HG03175 (cell line): ENCODE data around the gene PRICKLE2.

Experiments used
- ATAC-seq: cut with Tn5 transposase; IDR thresholded peaks from one replicate; pipeline ENCODE4 v1.9.1; 2021; ENCODE audit warnings: mild to moderate bottlenecking, moderate library complexity; ENCODE audit not compliant: unreplicated experiment

Gene PRICKLE2

DNA sequence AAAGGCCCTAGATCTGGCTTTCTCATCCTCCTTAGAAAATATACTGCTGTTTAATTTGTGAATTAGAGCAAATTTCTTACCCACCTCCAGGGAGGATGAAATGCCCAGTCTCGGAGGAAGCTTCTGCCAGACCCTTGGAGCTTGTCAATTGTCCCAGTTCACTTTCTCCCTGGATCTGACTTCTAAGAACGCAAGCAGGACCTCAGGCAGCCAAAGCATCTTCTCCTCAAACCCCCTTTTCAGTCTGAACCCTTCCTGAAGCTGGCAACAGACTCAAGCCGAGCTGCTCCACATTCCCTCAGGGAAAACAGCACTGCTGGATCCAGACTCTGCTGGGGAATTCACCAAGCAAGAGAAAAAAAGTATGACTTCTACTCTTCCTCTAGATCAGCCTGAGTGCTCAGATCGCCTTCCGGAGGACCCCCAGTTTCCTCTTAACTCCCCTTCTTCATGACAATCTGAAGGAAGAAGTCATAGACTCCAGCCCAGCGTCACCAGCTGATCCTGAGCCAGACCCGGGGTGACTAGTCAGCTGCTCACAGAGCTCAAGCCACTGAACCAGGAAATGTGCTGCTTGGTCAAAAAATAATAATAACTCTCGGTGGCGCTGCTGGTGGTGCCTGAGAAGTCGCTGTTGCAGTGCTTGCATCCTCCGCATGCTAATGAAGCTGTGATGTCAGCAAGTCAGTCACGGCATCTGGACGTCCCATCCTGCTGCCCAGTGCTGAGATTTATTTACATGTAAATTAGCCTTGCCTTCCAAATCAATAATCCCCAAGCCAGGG is at the start of gene PRICKLE2:
PRICKLE2 (minus strand) TSS at position 641 of the 785 bp plus-strand sequence. CDS start 26,539 bp downstream, outside the sequence.
- ATAC-seq = peak; percentile 90

DNA sequence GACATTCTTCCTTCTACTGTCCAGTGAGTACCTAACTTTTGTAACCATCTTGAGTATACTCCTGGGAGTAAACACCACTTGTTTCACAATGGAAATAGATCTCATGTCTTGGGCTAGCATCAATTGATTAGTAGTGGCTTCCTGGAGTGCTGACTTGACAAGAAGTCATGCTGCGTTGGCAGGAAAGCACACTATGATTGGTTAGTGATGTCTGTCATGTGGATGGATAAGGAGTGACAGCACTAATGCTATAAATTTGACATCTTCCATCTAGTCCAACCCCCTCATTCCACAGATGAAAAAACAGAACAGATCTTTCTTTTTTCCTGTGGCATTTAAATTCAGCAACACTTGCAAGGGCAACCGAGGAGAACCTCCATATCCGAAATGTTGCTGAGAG is 47.6 kb upstream of the PRICKLE2 start:
- no peak for ATAC-seq

DNA sequence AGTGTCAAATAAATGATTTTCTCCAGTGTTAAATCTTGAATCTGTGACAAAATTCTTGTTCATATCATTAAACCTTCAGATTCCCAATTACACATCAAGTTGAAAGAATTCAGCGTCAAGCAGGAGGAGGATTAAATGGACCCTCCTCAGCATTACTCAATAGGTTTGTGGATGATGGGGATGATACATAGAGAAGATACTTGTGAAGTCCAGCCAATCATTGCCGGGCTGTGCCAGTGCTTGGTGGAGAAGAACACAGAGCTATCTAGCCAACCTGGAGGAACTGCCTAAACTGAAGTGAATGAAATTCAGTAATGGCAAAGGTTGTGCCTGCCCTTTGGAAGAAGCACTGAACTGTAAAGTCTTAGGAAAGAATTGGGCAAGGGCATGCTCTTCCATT is 47.0 kb upstream of the PRICKLE2 start:
- ATAC-seq = no peak

- ATAC-seq = no peak
Measured at GRCh38 chr3:64271631-64272030, 46.4 kb upstream of the PRICKLE2 start.

DNA sequence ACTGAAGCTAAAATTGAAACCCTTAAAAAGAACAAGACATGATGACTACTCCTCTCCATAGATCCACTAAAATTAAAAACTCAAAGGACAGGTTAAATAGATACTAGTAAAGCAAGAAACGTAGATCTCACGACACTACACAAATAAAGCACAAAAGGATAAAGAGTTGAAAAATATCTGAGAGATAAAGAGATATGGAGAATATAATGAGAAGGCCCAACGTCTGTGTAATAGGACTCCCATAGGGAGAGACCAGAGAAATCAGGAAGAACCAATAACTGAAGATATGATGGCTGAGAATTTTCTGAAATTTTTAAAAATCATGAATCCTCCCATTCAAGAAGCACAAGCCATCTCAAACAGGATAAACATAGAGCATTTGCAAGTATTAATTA is 45.6 kb upstream of the PRICKLE2 start:
- no peak for ATAC-seq

DNA sequence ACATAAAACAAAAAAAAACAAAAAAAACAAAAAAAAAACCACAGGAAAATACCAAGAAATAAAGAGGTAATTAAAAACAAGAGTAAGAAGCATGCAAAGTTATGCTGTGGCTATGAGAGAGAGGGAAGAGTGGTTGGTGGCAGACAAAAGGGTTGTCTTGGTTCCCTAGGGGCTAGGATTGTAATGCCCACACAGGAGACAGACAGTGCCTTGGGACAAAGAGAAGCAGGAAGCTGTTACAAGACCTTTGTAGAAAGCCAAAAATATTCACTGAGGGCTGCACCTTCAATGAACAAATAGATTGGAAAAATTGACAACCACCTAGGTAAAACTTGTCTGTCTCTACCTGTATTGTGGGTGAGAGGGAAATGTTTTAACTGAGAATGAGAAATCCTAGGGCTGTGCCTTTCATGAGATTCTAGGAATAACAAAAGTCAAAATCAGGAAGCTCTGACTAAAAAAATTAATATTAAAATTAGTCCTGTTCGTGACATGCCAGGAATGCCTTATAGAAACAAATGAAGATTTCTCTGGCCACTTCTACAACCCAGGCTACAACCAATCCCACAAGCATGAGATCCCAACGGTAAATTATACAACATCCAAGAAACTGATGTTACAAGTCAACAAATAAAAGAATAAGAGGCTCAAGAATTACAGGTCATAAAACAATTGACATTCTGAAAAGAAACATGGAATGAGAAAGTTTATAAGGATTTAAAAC is 45.0 kb upstream of the PRICKLE2 start:
- no peak for ATAC-seq

DNA sequence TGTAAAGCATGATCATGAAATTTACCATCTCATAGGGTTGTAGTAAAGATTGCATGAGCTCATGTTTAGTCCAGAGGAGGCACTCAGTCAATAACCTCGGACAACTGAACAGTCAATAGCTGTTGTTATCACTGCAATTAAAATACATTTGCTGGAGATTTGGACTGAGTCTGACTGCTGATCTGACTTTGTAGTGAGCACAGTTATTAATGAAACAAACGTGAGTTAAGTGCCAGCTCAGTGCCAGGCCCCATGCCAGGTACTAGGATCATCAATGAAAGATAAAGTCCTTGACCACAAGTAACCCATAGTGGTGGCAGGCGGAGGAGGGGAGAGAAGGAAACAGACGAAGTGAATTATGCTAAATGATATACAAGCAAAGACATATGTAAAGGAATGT is 43.7 kb upstream of the PRICKLE2 start:
- no peak for ATAC-seq

DNA sequence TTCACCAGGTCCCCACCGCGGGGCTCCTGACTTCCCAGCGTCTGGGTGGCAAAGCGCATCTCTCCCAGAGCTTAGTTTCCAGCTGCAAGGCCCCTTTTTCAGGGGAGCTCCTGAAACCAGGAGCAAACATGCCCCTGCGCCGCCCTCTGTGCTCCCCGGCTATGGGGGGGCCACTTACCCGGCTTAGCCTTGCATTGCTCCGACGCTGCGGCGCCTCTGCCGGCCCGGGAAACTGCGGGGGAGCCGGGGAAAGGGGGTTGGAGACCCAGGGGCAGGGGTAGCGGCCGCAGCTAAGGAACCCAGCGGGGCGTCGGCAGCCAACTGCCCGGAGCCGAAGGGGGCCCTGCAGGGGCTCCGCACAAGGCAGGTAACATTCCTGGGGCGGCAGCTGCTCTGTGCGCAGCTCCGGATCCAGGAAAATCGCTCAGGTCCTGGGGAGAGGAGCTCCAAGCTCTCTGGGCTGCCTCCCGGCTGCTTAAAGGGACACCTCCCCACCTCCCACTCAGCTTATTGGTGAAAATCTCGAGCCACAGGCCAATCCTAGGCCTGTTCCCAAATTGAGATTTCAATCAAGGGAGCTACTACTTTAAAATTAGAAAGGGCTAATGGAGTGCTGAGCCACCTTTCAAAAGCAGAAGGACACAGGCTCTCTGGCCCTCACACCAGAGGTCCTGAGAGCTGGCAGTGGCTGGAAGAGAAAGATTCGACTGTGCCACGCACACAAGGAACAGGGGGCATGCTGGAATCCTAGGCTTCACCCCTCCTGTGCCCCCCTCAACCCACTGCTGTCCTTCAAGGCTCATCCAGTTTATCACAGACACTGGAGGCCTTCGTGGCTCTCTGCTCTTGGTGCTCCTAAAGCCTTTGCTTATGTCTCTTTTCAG is 42.7 kb upstream of the PRICKLE2 start:
- ATAC-seq = no peak

DNA sequence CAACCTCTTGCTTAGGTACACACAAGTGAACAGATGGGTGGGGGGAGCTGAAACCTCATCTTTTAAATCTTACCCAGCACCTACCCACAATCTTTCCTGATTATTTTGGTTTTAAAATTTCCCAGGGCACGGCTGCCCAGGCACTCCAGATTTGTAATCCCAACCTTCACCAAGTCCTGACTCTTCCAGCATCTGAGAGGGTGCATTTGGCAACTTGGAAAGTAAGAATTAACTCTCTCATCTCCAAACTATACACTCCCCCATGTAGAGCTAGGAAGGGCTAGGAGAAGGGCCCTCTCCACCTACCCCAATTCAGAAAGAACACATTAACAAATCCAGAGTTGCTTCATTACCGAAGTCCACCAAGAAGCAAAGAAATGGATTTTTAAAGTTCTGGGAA is 41.7 kb upstream of the PRICKLE2 start:
- no peak for ATAC-seq

DNA sequence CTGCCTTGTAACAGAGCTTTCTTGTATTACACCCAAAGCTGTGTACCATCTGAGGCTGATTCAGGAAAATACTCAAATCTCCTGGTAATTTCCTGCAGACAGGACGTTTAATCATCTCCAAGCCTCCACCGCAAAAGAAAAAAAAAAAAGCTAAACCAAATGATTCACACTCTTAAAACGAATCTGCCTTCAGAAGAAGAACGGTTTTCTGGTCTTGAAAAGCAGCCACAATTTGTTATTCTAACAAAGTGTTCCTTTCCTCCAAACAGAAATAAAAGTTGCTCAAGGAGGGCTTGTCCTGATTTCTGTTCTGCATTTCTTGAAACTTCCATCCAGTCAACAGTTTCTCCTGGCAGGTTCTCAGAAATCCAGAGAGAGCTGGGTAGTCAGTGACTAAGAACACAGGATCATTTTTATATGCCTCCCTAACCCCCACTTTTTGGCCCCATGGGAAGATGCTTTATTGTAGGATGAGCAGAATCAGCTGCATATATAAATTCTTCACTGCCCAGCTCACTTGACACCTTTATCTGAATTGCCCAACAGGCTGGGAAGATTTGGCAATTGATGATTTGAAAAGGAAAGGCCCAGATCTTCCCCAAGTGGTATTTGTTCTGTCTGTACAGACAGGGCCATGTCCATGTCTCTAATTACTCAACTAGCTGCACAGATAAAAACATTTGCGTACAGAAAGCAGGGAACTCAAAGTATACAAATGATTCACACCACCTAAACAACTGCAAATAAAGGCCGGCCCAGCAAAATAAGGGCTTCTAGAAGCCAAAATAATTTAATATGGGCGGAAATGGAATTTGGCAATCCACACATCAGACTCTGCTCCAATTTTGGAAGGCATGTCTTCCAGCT is 41.0 kb upstream of the PRICKLE2 start:
- no peak for ATAC-seq

DNA sequence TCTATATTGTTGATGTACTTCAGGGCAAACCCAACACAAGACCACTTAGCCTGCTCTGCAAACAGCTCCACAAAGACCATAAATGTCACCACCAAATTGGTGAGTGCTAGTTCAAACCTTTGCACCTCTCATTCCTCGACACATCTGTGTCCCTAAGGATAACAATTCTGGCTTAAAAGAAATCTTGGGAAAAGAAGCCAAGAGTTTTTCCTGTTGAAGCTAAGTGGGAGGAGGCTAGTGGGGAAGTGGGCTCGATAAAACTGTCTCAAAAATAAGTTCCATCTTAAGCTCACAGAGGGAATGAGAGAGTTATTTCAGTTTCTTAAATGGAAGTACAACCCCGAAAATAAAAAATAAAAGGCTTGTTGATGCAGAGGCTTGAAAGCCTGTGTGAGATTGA is 40.4 kb upstream of the PRICKLE2 start:
- ATAC-seq = no peak

DNA sequence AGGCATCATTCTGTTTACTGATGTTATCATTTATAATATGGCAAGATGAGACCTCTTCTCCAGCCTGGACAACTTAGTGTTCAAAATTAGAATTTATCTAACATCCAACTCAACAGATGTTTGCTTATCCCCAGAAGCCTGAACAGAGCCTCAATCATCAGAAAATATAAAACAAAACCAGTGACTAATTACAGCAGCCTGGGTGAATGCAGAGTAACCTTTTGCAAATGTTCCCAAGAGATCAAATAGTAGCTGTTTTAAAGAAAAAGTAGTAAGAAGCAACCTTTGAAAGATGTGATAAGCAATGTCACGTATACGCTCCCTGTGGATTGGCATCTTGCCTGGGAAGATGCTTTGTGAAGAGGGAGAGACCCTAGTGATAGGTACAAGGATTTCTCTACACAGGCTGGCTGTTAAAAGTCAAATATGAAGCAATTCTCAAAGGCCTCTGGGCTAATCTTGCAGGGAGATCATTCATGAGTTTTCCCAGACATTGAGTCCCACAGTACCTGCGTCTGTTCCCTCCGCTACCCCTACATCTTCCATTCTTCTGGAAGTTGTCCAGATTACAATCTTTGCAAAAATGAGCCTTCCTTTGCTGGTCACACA is 39.3 kb upstream of the PRICKLE2 start:
- no peak for ATAC-seq

GRCh38 chr3:64262574-64263114 is 37.4 kb upstream of the PRICKLE2 start:
- no peak for ATAC-seq

DNA sequence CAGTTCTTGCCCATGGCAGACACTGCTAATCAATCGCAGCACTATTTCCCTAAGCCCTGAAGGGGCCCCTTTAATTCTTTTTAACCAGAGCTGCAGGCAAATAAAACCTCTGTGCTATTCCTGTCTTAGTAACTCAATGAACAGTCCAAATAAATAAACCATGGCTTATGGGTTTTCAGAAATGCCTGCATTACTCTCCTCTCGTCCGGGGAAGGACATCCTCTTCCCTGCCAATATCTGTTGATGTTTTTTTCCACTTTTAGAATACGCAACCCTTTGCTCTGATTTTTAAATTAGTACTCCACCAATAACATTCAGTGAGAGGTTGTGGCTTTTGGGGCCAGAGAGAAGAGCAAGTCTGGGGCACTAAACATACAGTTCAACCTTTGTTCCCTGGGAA is 35.2 kb upstream of the PRICKLE2 start:
- no peak for ATAC-seq

DNA sequence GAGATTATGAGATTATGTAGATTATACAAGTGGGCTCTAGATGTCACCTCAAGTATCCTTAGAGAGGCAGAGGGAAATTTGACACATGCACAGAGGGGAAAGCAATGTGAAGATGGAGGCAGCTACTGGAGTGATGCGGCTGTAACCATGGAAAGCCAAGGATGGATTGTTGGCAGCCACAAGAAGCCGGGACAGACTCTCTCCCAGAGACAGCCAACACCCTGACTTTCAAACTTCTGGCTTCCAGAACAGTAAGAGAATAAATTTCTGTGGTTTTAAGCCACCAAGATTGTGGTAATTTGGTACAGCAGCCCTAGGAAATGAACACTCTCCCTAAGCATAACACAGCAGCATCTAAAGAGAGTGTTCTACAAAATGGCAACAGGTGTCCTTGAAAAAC is 34.4 kb upstream of the PRICKLE2 start:
- no peak for ATAC-seq

DNA sequence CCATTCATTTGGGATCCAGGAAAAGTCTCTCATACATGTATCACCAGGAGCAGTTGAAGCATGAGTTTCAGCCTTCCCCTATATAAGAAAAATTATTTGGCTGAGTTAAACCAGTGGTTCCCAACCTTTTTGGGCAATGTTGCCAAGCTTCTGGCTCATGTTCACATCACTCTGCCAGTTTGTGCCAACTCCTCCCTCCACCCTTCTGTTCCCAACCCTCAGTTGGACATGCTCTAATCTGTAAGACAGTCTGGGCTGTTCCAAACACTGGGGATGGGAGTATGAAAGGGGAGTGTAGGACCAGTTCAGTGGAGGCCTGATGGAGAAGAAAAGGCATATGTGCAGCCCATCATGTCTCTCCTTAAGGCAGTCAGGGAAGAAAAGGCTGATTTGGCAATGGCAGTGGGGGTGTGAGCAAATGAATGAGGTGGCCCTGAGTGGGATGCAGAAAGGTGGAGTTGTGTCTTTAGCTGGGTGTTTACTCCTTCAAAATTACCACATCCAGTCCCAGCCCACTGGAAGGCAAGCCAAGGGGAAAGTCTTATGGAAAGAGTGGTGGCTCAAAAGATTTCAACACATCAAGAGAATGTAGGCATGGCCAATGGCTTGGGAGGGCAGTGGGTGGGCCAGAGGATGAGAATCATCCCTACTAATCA is 32.0 kb upstream of the PRICKLE2 start:
- ATAC-seq = no peak

GRCh38 chr3:64255741-64256340 is 30.6 kb upstream of the PRICKLE2 start:
- ATAC-seq = no peak

DNA sequence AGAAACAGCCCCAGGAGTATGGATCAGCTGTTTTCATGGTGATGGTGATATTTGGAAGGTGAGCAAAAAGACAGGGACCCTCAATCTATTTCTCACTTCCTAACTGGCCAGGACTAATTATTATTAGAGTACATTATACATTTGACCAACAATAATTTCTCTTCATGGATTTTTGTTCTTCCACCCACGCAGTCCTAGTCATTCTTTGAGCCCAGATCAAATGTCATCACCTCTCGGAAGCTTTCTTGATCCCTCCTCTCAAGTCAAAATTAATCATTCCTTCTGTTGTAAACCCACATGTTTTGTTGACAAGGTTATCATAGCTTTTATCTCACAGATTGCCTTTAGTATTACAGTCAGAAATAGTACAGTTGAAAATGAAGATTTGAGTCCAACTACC is 29.2 kb upstream of the PRICKLE2 start:
- ATAC-seq = no peak

DNA sequence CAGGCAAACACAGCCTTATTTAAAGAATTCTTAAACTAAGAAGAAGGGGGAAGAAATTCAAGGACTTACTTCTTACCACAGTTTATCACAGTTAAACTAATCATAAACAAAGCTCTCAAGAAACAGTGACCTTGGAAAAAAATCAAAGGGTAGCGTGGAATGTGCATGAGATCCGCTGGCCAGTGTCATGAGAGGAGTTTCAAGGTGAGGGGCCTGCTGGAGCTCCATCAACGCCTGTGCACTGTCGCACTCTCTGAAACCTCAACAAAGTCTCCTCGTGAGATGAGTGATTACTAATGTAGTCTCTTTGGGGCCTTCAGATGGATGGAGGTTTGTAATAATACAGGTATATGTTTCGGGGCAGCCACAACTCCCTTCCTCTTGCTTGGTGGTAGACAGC is 28.4 kb upstream of the PRICKLE2 start:
- ATAC-seq = no peak
